IPS-18a (cell line): Measurements from ENCODE around the gene ZCCHC2.

Experiments used
- H3K27ac ChIP-seq: one replicate; pipeline ENCODE4 v1.5.1; 2013; ENCODE audit warnings: low read length
- H3K27me3 ChIP-seq: one replicate; pipeline ENCODE4 v1.6.1; 2013; ENCODE audit warnings: mild to moderate bottlenecking, low read length; ENCODE audit not compliant: control insufficient read depth, insufficient read depth
- H3K36me3 ChIP-seq: one replicate; pipeline ENCODE4 v1.6.1; 2013; ENCODE audit warnings: low read depth, low read length; ENCODE audit not compliant: control insufficient read depth
- H3K4me1 ChIP-seq: one replicate; pipeline ENCODE4 v1.6.1; 2013; ENCODE audit warnings: low read depth, low read length; ENCODE audit not compliant: control insufficient read depth
- H3K4me3 ChIP-seq: one replicate; pipeline ENCODE4 v1.5.1; 2013; ENCODE audit warnings: low read length
- H3K9ac ChIP-seq: one replicate; pipeline ENCODE4 v1.6.1; 2013; ENCODE audit warnings: mild to moderate bottlenecking, low read length, moderate library complexity
- H3K9me3 ChIP-seq: one replicate; pipeline ENCODE4 v1.6.1; 2013; ENCODE audit warnings: low read depth, low read length; ENCODE audit not compliant: control insufficient read depth

Gene ZCCHC2

GRCh38 chr18:62606106-62606505, 83.3 kb downstream of the ZCCHC2 start:
- H3K36me3 ChIP-seq, result no peaks in the 10 kb centered on the region
- H3K27ac ChIP-seq, result no peak overlapping the region
- H3K9me3 ChIP-seq, result no peaks in the 10 kb centered on the region
- H3K4me1 ChIP-seq, result peaks cover 15% of the 10 kb centered on the region
- no peak overlapping the region for H3K4me3 ChIP-seq
- no peak overlapping the region for H3K9ac ChIP-seq
- no peaks in the 10 kb centered on the region for H3K27me3 ChIP-seq

GRCh38 chr18:62607302-62607701, 84.5 kb downstream of the ZCCHC2 start:
- H3K4me1 ChIP-seq, result peaks cover 21% of the 10 kb centered on the region
- H3K9ac ChIP-seq, result no peak overlapping the region
- H3K4me3 ChIP-seq, result no peak overlapping the region
- H3K36me3 ChIP-seq, result no peaks in the 10 kb centered on the region
- H3K27me3 ChIP-seq, result no peaks in the 10 kb centered on the region
- no peak overlapping the region for H3K27ac ChIP-seq
- H3K9me3 ChIP-seq, result no peaks in the 10 kb centered on the region

GRCh38 chr18:62607708-62608428, 85.0 kb downstream of the ZCCHC2 start:
- H3K9me3 ChIP-seq, result no peaks in the 10 kb centered on the region
- H3K36me3 ChIP-seq, result no peaks in the 10 kb centered on the region
- H3K27ac ChIP-seq, result no peak overlapping the region
- H3K4me1 ChIP-seq, result peaks cover 21% of the 10 kb centered on the region
- no peak overlapping the region for H3K4me3 ChIP-seq
- no peak overlapping the region for H3K9ac ChIP-seq
- H3K27me3 ChIP-seq, result no peaks in the 10 kb centered on the region

- Histone ChIP-seq H3K27ac (no peak overlapping the region), H3K4me1 (peaks cover 21% of the 10 kb centered on the region), H3K27me3 (no peaks in the 10 kb centered on the region), H3K4me3 (no peak overlapping the region), H3K9me3 (no peaks in the 10 kb centered on the region), H3K36me3 (no peaks in the 10 kb centered on the region), H3K9ac (no peak overlapping the region)
Observed at GRCh38 chr18:62609764-62610163, 86.9 kb downstream of the ZCCHC2 start.

- H3K36me3 ChIP-seq, result no peaks in the 10 kb centered on the region
- H3K9ac ChIP-seq, result no peak overlapping the region
- H3K27ac ChIP-seq, result no peak overlapping the region
- H3K9me3 ChIP-seq, result no peaks in the 10 kb centered on the region
- peaks cover 21% of the 10 kb centered on the region for H3K4me1 ChIP-seq
- H3K27me3 ChIP-seq, result no peaks in the 10 kb centered on the region
- peak overlapping the region; percentile 1 for H3K4me3 ChIP-seq
Observed at GRCh38 chr18:62610351-62610700, 87.5 kb downstream of the ZCCHC2 start.

GRCh38 chr18:62610701-62611411, 88.0 kb downstream of the ZCCHC2 start:
- Histone ChIP-seq H3K27me3 (no peaks in the 10 kb centered on the region), H3K36me3 (no peaks in the 10 kb centered on the region), H3K4me1 (peaks cover 21% of the 10 kb centered on the region), H3K27ac (no peak overlapping the region), H3K9ac (no peak overlapping the region), H3K4me3 (peak overlapping the region; percentile 1), H3K9me3 (no peaks in the 10 kb centered on the region)

- no peak overlapping the region for H3K4me3 ChIP-seq
- H3K4me1 ChIP-seq, result peaks cover 21% of the 10 kb centered on the region
- no peaks in the 10 kb centered on the region for H3K9me3 ChIP-seq
- H3K27ac ChIP-seq, result no peak overlapping the region
- H3K27me3 ChIP-seq, result no peaks in the 10 kb centered on the region
- no peaks in the 10 kb centered on the region for H3K36me3 ChIP-seq
- H3K9ac ChIP-seq, result no peak overlapping the region
Observed at GRCh38 chr18:62611453-62612288, 88.8 kb downstream of the ZCCHC2 start.

- Histone ChIP-seq H3K4me3 (no peak overlapping the region), H3K9me3 (no peaks in the 10 kb centered on the region), H3K9ac (no peak overlapping the region), H3K36me3 (no peaks in the 10 kb centered on the region), H3K27me3 (no peaks in the 10 kb centered on the region), H3K4me1 (peaks cover 21% of the 10 kb centered on the region), H3K27ac (no peak overlapping the region)
Observed at GRCh38 chr18:62612289-62612645, 89.4 kb downstream of the ZCCHC2 start.

- no peaks in the 10 kb centered on the region for H3K36me3 ChIP-seq
- no peak overlapping the region for H3K9ac ChIP-seq
- no peaks in the 10 kb centered on the region for H3K27me3 ChIP-seq
- H3K4me1 ChIP-seq, result peaks cover 21% of the 10 kb centered on the region
- H3K4me3 ChIP-seq, result no peak overlapping the region
- no peaks in the 10 kb centered on the region for H3K9me3 ChIP-seq
- H3K27ac ChIP-seq, result no peak overlapping the region
Observed at GRCh38 chr18:62612776-62613175, 90.0 kb downstream of the ZCCHC2 start.

GRCh38 chr18:62614494-62614893, 91.7 kb downstream of the ZCCHC2 start:
- H3K27ac ChIP-seq, result no peak overlapping the region
- no peak overlapping the region for H3K4me3 ChIP-seq
- peaks cover 21% of the 10 kb centered on the region for H3K4me1 ChIP-seq
- H3K9ac ChIP-seq, result no peak overlapping the region
- no peaks in the 10 kb centered on the region for H3K9me3 ChIP-seq
- no peaks in the 10 kb centered on the region for H3K27me3 ChIP-seq
- no peaks in the 10 kb centered on the region for H3K36me3 ChIP-seq

- no peak overlapping the region for H3K9ac ChIP-seq
- H3K4me1 ChIP-seq, result peaks cover 3% of the 10 kb centered on the region
- no peak overlapping the region for H3K4me3 ChIP-seq
- no peak overlapping the region for H3K27ac ChIP-seq
- H3K27me3 ChIP-seq, result no peaks in the 10 kb centered on the region
- H3K36me3 ChIP-seq, result no peaks in the 10 kb centered on the region
- no peaks in the 10 kb centered on the region for H3K9me3 ChIP-seq
Observed at GRCh38 chr18:62616331-62616805, 93.5 kb downstream of the ZCCHC2 start.
